ENCODE measurements around the gene TMTC1. TPM values are rescaled to one million over a fixed set of nuclear protein-coding genes. Genes with fewer than 3 reads are reported as not detected.

The TMTC1 gene
- polyA plus RNA-seq, 1 of the 3 experiments (the other 2 are of a cell fraction) = 0.13 TPM

DNA sequence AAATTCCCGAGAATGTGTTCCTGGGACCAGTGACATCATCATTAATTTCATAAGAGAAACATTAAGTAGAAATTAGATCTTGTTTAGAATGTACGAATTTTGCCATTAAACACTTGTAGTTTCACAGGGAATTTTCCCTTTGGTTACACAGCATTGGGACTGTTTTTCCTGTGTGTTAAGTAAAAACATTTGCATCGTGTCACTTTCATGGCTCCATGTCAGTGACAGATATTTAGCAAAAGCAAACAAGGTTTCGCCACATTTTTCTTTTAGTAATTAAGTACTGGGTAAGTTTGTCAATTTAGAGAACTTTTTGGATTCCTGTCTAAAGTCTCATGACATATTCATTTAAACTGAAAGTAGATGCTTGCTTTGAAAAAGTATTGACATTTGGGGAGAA is 240.7 kb downstream of the TMTC1 start:
- Histone ChIP-seq H3K4me3 (ENCODE audit: low read depth in 2 of 2, low read length in 1 of 2) (no peak overlapping the region), H3K27me3 (ENCODE audit: insufficient read depth) (no peaks in the 10 kb centered on the region), H3K9ac (no peak overlapping the region), H4K20me1 (ENCODE audit: insufficient read depth) (no peaks in the 10 kb centered on the region), H3K79me2 (ENCODE audit: insufficient read depth) (no peaks in the 10 kb centered on the region), H3K36me3 (replicated peaks in 1 of 2; ENCODE audit: control insufficient read depth in 1 of 2, insufficient read depth in 2 of 2, low read length in 1 of 2) (no peaks in the 10 kb centered on the region), H3K4me1 (ENCODE audit: control insufficient read depth in 1 of 2, insufficient read depth in 2 of 2, low read depth in 1 of 2, low read length in 1 of 2) (no peaks in the 10 kb centered on the region), H3K27ac (ENCODE audit: low read depth in 2 of 2, low read length in 1 of 2) (no peak overlapping the region), H3K9me2 (no peaks in the 10 kb centered on the region), H3F3A (replicated peaks; ENCODE audit: insufficient read depth) (no peaks in the 10 kb centered on the region), H3K9me3 (no peaks in the 10 kb centered on the region), H2AFZ (ENCODE audit: low read depth) (no peak overlapping the region), H3K4me2 (no peak overlapping the region)
- CTCF ChIA-PET = interaction anchor here (1.9 kb wide), 1 partner anchor 10 kb away, joined by 6 read pairs; no protein-coding TSS in a partner anchor
- TF ChIP-seq, protein P1, sequence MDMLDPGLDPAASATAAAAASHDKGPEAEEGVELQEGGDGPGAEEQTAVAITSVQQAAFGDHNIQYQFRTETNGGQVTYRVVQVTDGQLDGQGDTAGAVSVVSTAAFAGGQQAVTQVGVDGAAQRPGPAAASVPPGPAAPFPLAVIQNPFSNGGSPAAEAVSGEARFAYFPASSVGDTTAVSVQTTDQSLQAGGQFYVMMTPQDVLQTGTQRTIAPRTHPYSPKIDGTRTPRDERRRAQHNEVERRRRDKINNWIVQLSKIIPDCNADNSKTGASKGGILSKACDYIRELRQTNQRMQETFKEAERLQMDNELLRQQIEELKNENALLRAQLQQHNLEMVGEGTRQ (IDR thresholded peaks at IDR 0.05; ENCODE audit: borderline replicate concordance, low read depth, low read length) = no peak
- TF ChIP-seq, protein P2, sequence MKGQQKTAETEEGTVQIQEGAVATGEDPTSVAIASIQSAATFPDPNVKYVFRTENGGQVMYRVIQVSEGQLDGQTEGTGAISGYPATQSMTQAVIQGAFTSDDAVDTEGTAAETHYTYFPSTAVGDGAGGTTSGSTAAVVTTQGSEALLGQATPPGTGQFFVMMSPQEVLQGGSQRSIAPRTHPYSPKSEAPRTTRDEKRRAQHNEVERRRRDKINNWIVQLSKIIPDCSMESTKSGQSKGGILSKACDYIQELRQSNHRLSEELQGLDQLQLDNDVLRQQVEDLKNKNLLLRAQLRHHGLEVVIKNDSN (IDR thresholded peaks at IDR 0.05; ENCODE audit: borderline replicate concordance, low read depth) = no peak
- whole genome bisulfite sequencing (ENCODE audit: low lambda C conversion rate) = 55% methylated on average over 4 of the region's 4 CpGs
- no peak for DNase-seq
- POLR2A ChIA-PET = interaction anchor here (0.5 kb wide), 1 partner anchor 511 kb away, joined by 3 read pairs; no protein-coding TSS in a partner anchor

DNA sequence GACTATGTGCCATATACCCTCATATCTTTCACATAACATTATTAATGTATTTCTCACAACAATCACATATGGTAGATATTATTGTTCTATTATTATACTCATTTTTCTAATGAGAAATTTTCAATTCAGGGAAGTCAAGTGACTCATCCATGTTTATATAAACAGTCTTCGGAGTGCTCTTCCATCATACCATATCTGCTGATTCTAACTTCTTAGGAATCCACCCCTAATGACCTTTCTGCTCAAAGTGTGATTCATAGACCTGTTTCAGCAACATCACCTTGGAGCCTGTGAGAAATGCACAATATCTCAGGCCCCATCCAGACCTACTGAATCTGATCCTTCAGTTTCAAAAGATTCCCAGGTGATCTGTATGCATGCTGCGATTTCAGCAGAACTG is 246.4 kb downstream of the TMTC1 start:
- DNase-seq = no peak
- Histone ChIP-seq H3K9ac (no peak overlapping the region), H3K9me2 (no peaks in the 10 kb centered on the region), H2AFZ (ENCODE audit: low read depth) (no peak overlapping the region), H3K79me2 (ENCODE audit: insufficient read depth) (no peaks in the 10 kb centered on the region), H3F3A (replicated peaks; ENCODE audit: insufficient read depth) (no peaks in the 10 kb centered on the region), H3K4me3 (ENCODE audit: low read depth in 2 of 2, low read length in 1 of 2) (no peak overlapping the region), H3K4me1 (ENCODE audit: control insufficient read depth in 1 of 2, insufficient read depth in 2 of 2, low read depth in 1 of 2, low read length in 1 of 2) (no peaks in the 10 kb centered on the region; a peak in 1 of 4 replicates), H3K27me3 (ENCODE audit: insufficient read depth) (no peaks in the 10 kb centered on the region), H3K4me2 (no peak overlapping the region), H4K20me1 (ENCODE audit: insufficient read depth) (no peaks in the 10 kb centered on the region), H3K36me3 (replicated peaks in 1 of 2; ENCODE audit: control insufficient read depth in 1 of 2, insufficient read depth in 2 of 2, low read length in 1 of 2) (no peaks in the 10 kb centered on the region), H3K27ac (ENCODE audit: low read depth in 2 of 2, low read length in 1 of 2) (no peak overlapping the region), H3K9me3 (no peaks in the 10 kb centered on the region)
- ChIA-PET CTCF (no interaction called here), POLR2A (no interaction called here)
- WGBS (ENCODE audit: low lambda C conversion rate) = 55% methylated on average over 2 of the region's 2 CpGs
- TF ChIP-seq EP300 (IDR thresholded peaks at IDR 0.05; ENCODE audit: borderline replicate concordance in 1 of 2, low read depth in 1 of 2, low read length in 1 of 2) (no peak), GATA2 (CRISPR knock-in tag; IDR thresholded peaks at IDR 0.05) (no peak), TAF1 (IDR thresholded peaks at IDR 0.05; ENCODE audit: borderline replicate concordance, low read depth, low read length) (no peak), RFX5 (IDR thresholded peaks at IDR 0.05; ENCODE audit: low read length) (no peak), JUND (IDR thresholded peaks at IDR 0.05) (no peak), RCOR1 (IDR thresholded peaks at IDR 0.05; ENCODE audit: low read length) (no peak), FOSL2 (IDR thresholded peaks at IDR 0.05; ENCODE audit: borderline replicate concordance, low read depth) (no peak), FOXJ3 (CRISPR knock-in tag; IDR thresholded peaks at IDR 0.05) (no peak), EZH2phosphoT487 (IDR thresholded peaks at IDR 0.05; ENCODE audit: borderline replicate concordance, low read depth) (no peak), TCF12 (IDR thresholded peaks at IDR 0.05) (no peak), YY1 (IDR thresholded peaks at IDR 0.05; ENCODE audit: low read depth) (no peak)
- TF ChIP-seq, protein P3, sequence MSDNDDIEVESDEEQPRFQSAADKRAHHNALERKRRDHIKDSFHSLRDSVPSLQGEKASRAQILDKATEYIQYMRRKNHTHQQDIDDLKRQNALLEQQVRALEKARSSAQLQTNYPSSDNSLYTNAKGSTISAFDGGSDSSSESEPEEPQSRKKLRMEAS (IDR thresholded peaks at IDR 0.05; ENCODE audit: low read depth) = no peak
- TF ChIP-seq, protein P1 (IDR thresholded peaks at IDR 0.05; ENCODE audit: borderline replicate concordance, low read depth, low read length) = no peak
- TF ChIP-seq, protein P4, sequence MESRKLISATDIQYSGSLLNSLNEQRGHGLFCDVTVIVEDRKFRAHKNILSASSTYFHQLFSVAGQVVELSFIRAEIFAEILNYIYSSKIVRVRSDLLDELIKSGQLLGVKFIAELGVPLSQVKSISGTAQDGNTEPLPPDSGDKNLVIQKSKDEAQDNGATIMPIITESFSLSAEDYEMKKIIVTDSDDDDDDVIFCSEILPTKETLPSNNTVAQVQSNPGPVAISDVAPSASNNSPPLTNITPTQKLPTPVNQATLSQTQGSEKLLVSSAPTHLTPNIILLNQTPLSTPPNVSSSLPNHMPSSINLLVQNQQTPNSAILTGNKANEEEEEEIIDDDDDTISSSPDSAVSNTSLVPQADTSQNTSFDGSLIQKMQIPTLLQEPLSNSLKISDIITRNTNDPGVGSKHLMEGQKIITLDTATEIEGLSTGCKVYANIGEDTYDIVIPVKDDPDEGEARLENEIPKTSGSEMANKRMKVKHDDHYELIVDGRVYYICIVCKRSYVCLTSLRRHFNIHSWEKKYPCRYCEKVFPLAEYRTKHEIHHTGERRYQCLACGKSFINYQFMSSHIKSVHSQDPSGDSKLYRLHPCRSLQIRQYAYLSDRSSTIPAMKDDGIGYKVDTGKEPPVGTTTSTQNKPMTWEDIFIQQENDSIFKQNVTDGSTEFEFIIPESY (IDR thresholded peaks at IDR 0.05; ENCODE audit: borderline replicate concordance, low read depth) = no peak
